K562 (cell line): ENCODE measurements around the gene OR10S1. TPM values are rescaled to one million over a fixed set of nuclear protein-coding genes. Genes with fewer than 3 reads are reported as not detected.

ENCODE experiments used
- ARID2 ChIP-seq: fragments of 450-650 bp; IDR thresholded peaks from 2 replicates; pipeline ENCODE4 v1.6.1; 2017; ENCODE audit warnings: antibody characterized with exemption, mild to moderate bottlenecking
- CHD7 ChIP-seq: fragments of 200-600 bp; sonication (generic); IDR thresholded peaks from one replicate; pipeline ENCODE4 v1.6.1; 2012; ENCODE audit warnings: mild to moderate bottlenecking, low read depth, low read length, inconsistent platforms
- FOXK1 ChIP-seq: sonication (generic); formaldehyde crosslinking; IDR thresholded peaks from 2 replicates; pipeline ENCODE4 v1.8.0; 2022; ENCODE audit warnings: missing genetic modification reagents, mild to moderate bottlenecking, borderline replicate concordance
- PHF8 ChIP-seq: fragments of 200-600 bp; sonication (generic); IDR thresholded peaks from 2 replicates; pipeline ENCODE4 v1.6.1; 2012; ENCODE audit warnings: mixed run types, mild to moderate bottlenecking, inconsistent platforms, low read length, moderate library complexity, borderline replicate concordance
- polyA plus RNA-seq, 8 experiments: library from polyadenylated mRNA; depleted of rRNA in 4 of 8; stranded (reverse) in 5 of 8; unstranded in 3 of 8; fragments of >200 nt; fragmentation: Nextera tagmentation in 2 of 8; fragmentation: Illumina TruSeq in 1 of 8; extraction: Ambion mirVana in 2 of 8; extraction: Trizol in 1 of 8; gene quantifications; 2 replicates each; pipeline versions ENCODE4 v1.2.1 to v1.2.3, GENCODE V29; 2011 to 2014; ENCODE audit warnings: inconsistent platforms in 1 of 8, missing spikeins in 1 of 8
- total RNA-seq, 7 experiments: library from RNA; depleted of rRNA in 6 of 7; stranded (reverse); fragments of >200 nt in 6 of 7; fragmentation: Illumina TruSeq in 2 of 7; extraction: Trizol in 2 of 7; gene quantifications; 2 replicates each; pipeline versions ENCODE4 v1.2.1 to v1.2.3, GENCODE V29; 2011 to 2021; ENCODE audit warnings: low replicate concordance in 1 of 7
- TF ChIP-seq, protein P1 (sequence below): IDR thresholded peaks from 2 replicates; pipeline ENCODE4 v1.6.1; 2014; ENCODE audit warnings: antibody characterized with exemption

The OR10S1 gene
- total and polyA plus RNA-seq, 9 of the 15 experiments (the other 6 are each of a cell fraction or from before 2014, with no cell fraction given) = not detected

DNA sequence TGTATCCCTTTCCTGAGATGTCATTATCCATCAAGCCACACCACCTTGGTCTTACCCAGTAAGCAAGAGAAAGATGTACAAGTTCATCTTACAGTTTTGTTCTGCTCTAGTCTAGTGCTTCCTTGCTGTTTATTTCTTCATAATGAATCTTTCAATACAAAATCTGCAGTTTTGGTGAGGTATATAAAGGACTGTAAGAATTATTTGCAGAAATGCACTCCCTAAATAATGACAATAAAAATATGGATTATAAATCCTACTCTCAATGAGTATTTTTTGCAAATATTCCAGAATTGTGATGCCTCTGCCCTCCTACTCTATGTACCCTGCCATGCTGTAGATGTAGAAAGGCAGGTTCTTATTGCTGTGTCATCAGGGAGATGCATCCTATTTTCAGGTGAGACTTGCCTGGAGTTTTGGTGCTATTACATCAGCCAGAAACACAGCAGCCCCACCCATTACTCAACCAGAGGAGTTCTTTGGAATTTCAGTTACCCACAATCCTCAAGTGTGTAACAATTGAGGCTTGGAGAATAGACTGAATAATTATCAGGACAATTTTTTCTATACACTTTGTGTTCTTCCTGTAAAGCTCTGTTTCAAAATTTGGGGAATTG lies at the start of gene OR10S1 (continued):
- TF ChIP-seq, protein P1, sequence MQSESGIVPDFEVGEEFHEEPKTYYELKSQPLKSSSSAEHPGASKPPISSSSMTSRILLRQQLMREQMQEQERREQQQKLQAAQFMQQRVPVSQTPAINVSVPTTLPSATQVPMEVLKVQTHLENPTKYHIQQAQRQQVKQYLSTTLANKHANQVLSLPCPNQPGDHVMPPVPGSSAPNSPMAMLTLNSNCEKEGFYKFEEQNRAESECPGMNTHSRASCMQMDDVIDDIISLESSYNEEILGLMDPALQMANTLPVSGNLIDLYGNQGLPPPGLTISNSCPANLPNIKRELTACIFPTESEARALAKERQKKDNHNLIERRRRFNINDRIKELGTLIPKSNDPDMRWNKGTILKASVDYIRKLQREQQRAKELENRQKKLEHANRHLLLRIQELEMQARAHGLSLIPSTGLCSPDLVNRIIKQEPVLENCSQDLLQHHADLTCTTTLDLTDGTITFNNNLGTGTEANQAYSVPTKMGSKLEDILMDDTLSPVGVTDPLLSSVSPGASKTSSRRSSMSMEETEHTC = no peak
- TF ChIP-seq FOXK1 (CRISPR knock-in tag) = no peak
- no peak for TF ChIP-seq ARID2
- TF ChIP-seq CHD7 = no peak
- TF ChIP-seq PHF8 = no peak
